PFSK-1 (cell line): Measurements from ENCODE around the gene TUBGCP3.

Experiments
- FOXP2 ChIP-seq: optimal IDR thresholded peaks from 2 replicates; pipeline ENCODE3; 2011; ENCODE audit warnings: borderline replicate concordance, control low read depth, inconsistent platforms; ENCODE audit not compliant: insufficient read depth; ENCODE audit errors: extremely low read length, extremely low read depth
- POLR2AphosphoS5 ChIP-seq: IDR thresholded peaks from 2 replicates; pipeline ENCODE4 v1.6.1; 2012; ENCODE audit warnings: low read depth, mild to moderate bottlenecking, control low read depth, low read length, moderate library complexity
- REST ChIP-seq, 2 experiments: IDR thresholded peaks; 2 replicates each; pipeline versions ENCODE4 v1.6.1 to v1.8.0; 2011 to 2012; ENCODE audit warnings: low read depth in 2 of 2, low read length in 2 of 2, control low read depth in 1 of 2, inconsistent platforms in 1 of 2, mild to moderate bottlenecking in 1 of 2, moderate library complexity in 1 of 2; ENCODE audit not compliant: insufficient read depth in 1 of 2
- SIN3A ChIP-seq: IDR thresholded peaks from 2 replicates; pipeline ENCODE4 v1.6.1; 2012; ENCODE audit warnings: mild to moderate bottlenecking, low read length, moderate library complexity, borderline replicate concordance; ENCODE audit not compliant: insufficient read depth
- TAF1 ChIP-seq: IDR thresholded peaks from 2 replicates; pipeline ENCODE4 v1.6.1; 2012; ENCODE audit warnings: low read length, control low read depth, borderline replicate concordance; ENCODE audit not compliant: insufficient read depth

Gene TUBGCP3

DNA sequence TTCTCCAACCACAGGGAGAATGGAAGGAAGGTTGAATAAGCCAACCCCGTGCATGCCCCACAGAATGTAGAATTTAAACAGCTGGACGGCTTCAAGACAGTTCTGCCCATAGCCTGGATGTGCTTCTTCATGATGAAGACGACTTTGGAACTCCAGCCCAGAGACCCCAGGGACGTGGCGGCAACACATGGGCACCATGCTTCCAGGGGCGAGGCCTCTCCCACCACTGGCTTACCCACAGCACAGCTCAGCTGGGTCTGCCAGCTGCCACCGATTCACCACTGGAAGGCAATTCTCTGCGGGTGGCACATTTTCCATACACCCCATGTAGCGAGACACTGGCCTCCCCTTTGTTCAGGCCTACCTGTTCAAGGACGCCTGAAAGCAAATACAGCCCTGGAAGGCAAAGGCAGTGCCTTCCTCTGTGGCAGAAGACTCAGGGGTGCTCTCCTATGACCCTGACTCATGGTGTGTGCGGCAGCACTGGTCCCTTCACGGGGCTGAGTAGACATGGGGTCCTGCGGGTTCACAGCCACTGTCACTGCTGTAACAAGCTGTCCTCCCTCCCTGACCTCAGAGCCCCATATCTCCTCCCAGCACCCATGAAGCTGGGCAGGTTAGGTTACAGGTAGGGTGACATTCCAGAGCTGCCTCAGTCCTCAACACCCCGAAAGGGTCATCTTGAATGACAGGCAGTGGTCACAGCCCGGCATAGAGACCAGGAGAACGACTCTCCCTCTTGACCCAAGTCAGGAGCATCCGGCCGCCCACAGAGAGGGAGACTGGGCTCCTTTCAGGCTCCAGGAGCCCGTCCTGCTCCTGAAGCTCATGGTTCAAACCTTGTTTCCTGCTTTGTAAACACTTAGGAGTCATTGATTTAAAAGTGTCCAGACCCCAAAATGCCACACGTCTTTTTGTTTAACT, 139.1 kb downstream of the TUBGCP3 start:
- TF ChIP-seq FOXP2 (no peak), TAF1 (no peak), POLR2AphosphoS5 (no peak), SIN3A (no peak), REST (IDR thresholded peaks at IDR 0.05; ENCODE audit: insufficient read depth in 1 of 2, low read depth in 2 of 2, low read length in 2 of 2) (no peak)

DNA sequence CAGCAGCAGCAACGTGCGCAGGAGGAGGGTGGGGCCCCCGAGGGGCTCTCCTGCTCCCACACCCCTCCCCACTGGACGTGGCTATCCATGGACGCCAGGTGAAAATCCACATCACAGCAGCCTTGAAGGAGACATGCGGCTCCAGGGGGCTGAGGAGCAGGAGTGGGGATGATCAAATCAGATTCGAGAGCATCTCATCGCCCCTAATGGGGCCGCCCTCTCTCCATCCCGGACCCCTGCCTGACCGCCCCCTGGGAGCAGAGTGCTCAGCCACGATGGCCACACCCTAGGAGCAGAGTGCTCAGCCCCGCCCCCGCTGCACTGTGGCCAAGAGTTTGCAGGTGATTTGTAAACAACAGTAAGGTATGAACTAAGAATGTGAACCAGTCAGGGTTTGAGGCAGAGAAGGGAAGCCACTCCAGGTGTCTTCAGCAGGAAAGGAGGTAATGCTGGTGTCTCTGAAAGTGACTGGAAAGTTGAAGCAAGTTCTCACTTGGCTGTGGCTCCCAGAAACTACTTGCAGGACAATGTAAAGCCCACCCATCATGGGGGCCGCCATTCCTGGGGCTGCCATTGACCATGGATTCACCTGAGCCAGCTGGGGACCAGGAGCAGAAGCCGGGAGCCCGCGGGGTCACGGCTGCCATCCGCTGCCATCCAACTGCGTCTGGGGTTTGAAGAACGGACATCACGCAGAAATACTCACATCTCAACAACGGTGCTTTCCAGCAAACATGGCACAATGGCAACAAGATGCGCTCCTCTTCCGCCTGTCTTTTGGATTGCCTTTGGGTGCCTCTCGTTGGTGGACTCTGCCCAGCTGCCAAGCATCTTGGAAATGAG, 140.0 kb downstream of the TUBGCP3 start:
- TF ChIP-seq FOXP2 (no peak), POLR2AphosphoS5 (no peak), SIN3A (no peak), TAF1 (no peak), REST (IDR thresholded peaks at IDR 0.05; ENCODE audit: insufficient read depth in 1 of 2, low read depth in 2 of 2, low read length in 2 of 2) (no peak)

GRCh38 chr13:112447306-112447705, 140.6 kb downstream of the TUBGCP3 start:
- TF ChIP-seq TAF1 (no peak), SIN3A (no peak), REST (IDR thresholded peaks at IDR 0.05; ENCODE audit: insufficient read depth in 1 of 2, low read depth in 2 of 2, low read length in 2 of 2) (no peak), POLR2AphosphoS5 (no peak), FOXP2 (no peak)

GRCh38 chr13:112446867-112447266, 141.1 kb downstream of the TUBGCP3 start:
- TF ChIP-seq TAF1 (no peak), REST (IDR thresholded peaks at IDR 0.05; ENCODE audit: insufficient read depth in 1 of 2, low read depth in 2 of 2, low read length in 2 of 2) (no peak), FOXP2 (no peak), SIN3A (no peak), POLR2AphosphoS5 (no peak)
